K562 (cell line): ENCODE data around the gene LDB2. TPM values are rescaled to one million over a fixed set of nuclear protein-coding genes. Genes with fewer than 3 reads are reported as not detected.

Experiments
- ATAC-seq: fragments of 200-7000 bp; cut with Tn5 transposase; 3 replicates; pipeline ENCODE4 v1.9.1; 2020; ENCODE audit warnings: moderate library complexity
- BruUV-seq: library from RNA; stranded (reverse); fragments of 400-500 nt; replicated peaks from 2 replicates; lab custom pipeline; 2021; lab: Mats Ljungman, UMichigan
- CTCF ChIA-PET: fragments of 300-600 bp; formaldehyde crosslinking; extraction: SDS; loops from one replicate; lab custom pipeline; 2021; ENCODE audit warnings: low intra/inter-chr PET ratio; lab: Yijun Ruan, JAX
- POLR2A ChIA-PET: fragments of 300-600, 350-650 bp; sonication (Branson Sonifier 250); formaldehyde crosslinking; extraction: SDS; loops from one replicate; lab custom pipeline; 2021; ENCODE audit warnings: antibody characterized with exemption, inconsistent platforms; lab: Yijun Ruan, JAX
- DNase-seq, 4 experiments: peaks; one replicate each; pipeline versions ENCODE4 v3.0.0 to v3.0.0-alpha.2; 2011 to 2018; ENCODE audit warnings: low spot score in 3 of 4, mixed read lengths in 3 of 4; ENCODE audit errors: extremely low read depth in 1 of 4
- FAIRE-seq: peaks from 2 replicates; lab custom pipeline; 2011; peaks lifted over from hg19 to GRCh38; lab: Jason Lieb, UNC
- H2AFZ ChIP-seq: 2 replicates; pipeline ENCODE4 v1.6.0; 2011; ENCODE audit warnings: low read depth, low read length, control low read depth, inconsistent platforms
- H3K27ac ChIP-seq: fragments of 200-600 bp; 3 replicates; pipeline ENCODE4 v1.8.0; 2011; ENCODE audit warnings: low read depth, mild to moderate bottlenecking, control low read depth, inconsistent platforms, low read length, moderate library complexity, mixed read lengths; ENCODE audit errors: extremely low read depth
- H3K27me3 ChIP-seq, 2 experiments: fragments of 300-600 bp in 1 of 2; 2 replicates in 1 of 2; 3 replicates in 1 of 2; pipeline versions ENCODE4 v1.6.0 to v1.8.0; 2011; ENCODE audit warnings: inconsistent platforms in 2 of 2, low read length in 2 of 2, mild to moderate bottlenecking in 1 of 2, mixed read lengths in 1 of 2, moderate library complexity in 1 of 2; ENCODE audit not compliant: control insufficient read depth in 2 of 2, insufficient read depth in 2 of 2
- H3K36me3 ChIP-seq: fragments of 300-600 bp; 3 replicates; pipeline ENCODE4 v1.8.0; 2011; ENCODE audit warnings: mild to moderate bottlenecking, low read length, inconsistent platforms; ENCODE audit not compliant: control insufficient read depth, insufficient read depth
- H3K4me1 ChIP-seq, 2 experiments: fragments of 200-600 bp in 1 of 2; replicated peaks in 1 of 2; 2 replicates in 1 of 2; 3 replicates in 1 of 2; pipeline versions ENCODE4 v1.5.1 to v1.8.0; 2011; ENCODE audit warnings: inconsistent platforms in 2 of 2, low read length in 2 of 2, mild to moderate bottlenecking in 1 of 2, mixed read lengths in 1 of 2, moderate library complexity in 1 of 2; ENCODE audit not compliant: control insufficient read depth in 2 of 2, insufficient read depth in 2 of 2
- H3K4me2 ChIP-seq: 2 replicates; pipeline ENCODE4 v1.6.1; 2011; ENCODE audit warnings: low read length, control low read depth, inconsistent platforms, mixed read lengths; ENCODE audit not compliant: insufficient read depth
- H3K4me3 ChIP-seq: fragments of 200-600 bp; sonication (generic), shearing (Covaris generic); 2 replicates; pipeline ENCODE4 v1.5.1; 2016; ENCODE audit warnings: control low read depth, inconsistent platforms
- H3K79me2 ChIP-seq: fragments of 200-600 bp; 3 replicates; pipeline ENCODE4 v1.8.0; 2011; ENCODE audit warnings: low read length, inconsistent platforms; ENCODE audit not compliant: control insufficient read depth, insufficient read depth
- H3K9ac ChIP-seq, 2 experiments: 2 replicates each; pipeline versions ENCODE4 v1.6.0 to v1.6.1; 2011; ENCODE audit warnings: low read depth in 2 of 2, low read length in 2 of 2, control low read depth in 1 of 2, inconsistent platforms in 1 of 2, mild to moderate bottlenecking in 1 of 2, mixed read lengths in 1 of 2; ENCODE audit not compliant: insufficient read depth in 1 of 2
- H3K9me1 ChIP-seq: one replicate; pipeline ENCODE4 v1.6.0; 2011; ENCODE audit warnings: inconsistent platforms, mild to moderate bottlenecking, low read length, moderate library complexity; ENCODE audit not compliant: control insufficient read depth, insufficient read depth
- H3K9me3 ChIP-seq: replicated peaks from 2 replicates; pipeline ENCODE4 v1.5.1; 2011; ENCODE audit warnings: low read depth, low read length, inconsistent platforms; ENCODE audit not compliant: control insufficient read depth, insufficient read depth
- H4K20me1 ChIP-seq: replicated peaks from 2 replicates; pipeline ENCODE4 v1.6.1; 2011; ENCODE audit warnings: low read length, inconsistent platforms, mixed read lengths; ENCODE audit not compliant: control insufficient read depth, insufficient read depth
- ARHGAP35 ChIP-seq: fragments of 450-650 bp; IDR thresholded peaks from 2 replicates; pipeline ENCODE4 v1.6.1; 2018; ENCODE audit not compliant: partially characterized antibody
- ERF ChIP-seq: fragments of 450-650 bp; formaldehyde crosslinking; IDR thresholded peaks from 2 replicates; pipeline ENCODE4 v1.4.0; 2020; ENCODE audit warnings: mild to moderate bottlenecking, mixed read lengths
- NFIC ChIP-seq: fragments of 450-650 bp; IDR thresholded peaks from 2 replicates; pipeline ENCODE4 v1.6.1; 2017; ENCODE audit warnings: mild to moderate bottlenecking, inconsistent platforms
- ZBTB8A ChIP-seq: fragments of 450-650 bp; IDR thresholded peaks from 2 replicates; pipeline ENCODE4 v1.6.1; 2018; ENCODE audit warnings: mild to moderate bottlenecking, moderate library complexity; ENCODE audit not compliant: partially characterized antibody
- ZNF165 ChIP-seq: fragments of 250-450 bp; sonication (Bioruptor Pico); IDR thresholded peaks from 2 replicates; pipeline ENCODE4 v1.4.0; 2020; ENCODE audit warnings: borderline replicate concordance
- WGBS: fragments of 100-300 bp; shearing (Covaris generic); methylation state at CpG from one replicate; pipeline ENCODE4 v1.1.6; 2016; ENCODE audit warnings: low coverage, mixed read lengths; ENCODE audit not compliant: insufficient coverage; ENCODE audit errors: missing lambda C conversion rate; 5-methylcytosine and 5-hydroxymethylcytosine counted together
- in situ Hi-C: fragments of 300-500 bp; cut with MboI; formaldehyde crosslinking; loops from 4 replicates; pipeline ENCODE4 v1.15.0; 2018; ENCODE audit warnings: inconsistent platforms, mixed read lengths
- intact Hi-C: fragments of 100-400 bp; cut with micrococcal nuclease; formaldehyde crosslinking; loops from 2 replicates; pipeline ENCODE4 v1.14.2; 2022
- polyA plus RNA-seq, 8 experiments: library from polyadenylated mRNA; depleted of rRNA in 4 of 8; stranded (reverse) in 5 of 8; unstranded in 3 of 8; fragments of >200 nt; fragmentation: Nextera tagmentation in 2 of 8; fragmentation: Illumina TruSeq in 1 of 8; extraction: Ambion mirVana in 2 of 8; extraction: Trizol in 1 of 8; gene quantifications; 2 replicates each; pipeline versions ENCODE4 v1.2.1 to v1.2.3, GENCODE V29; 2011 to 2014; ENCODE audit warnings: inconsistent platforms in 1 of 8, missing spikeins in 1 of 8
- total RNA-seq, 7 experiments: library from RNA; depleted of rRNA in 6 of 7; stranded (reverse); fragments of >200 nt in 6 of 7; fragmentation: Illumina TruSeq in 2 of 7; extraction: Trizol in 2 of 7; gene quantifications; 2 replicates each; pipeline versions ENCODE4 v1.2.1 to v1.2.3, GENCODE V29; 2011 to 2021; ENCODE audit warnings: low replicate concordance in 1 of 7
- TF ChIP-seq, protein P1 (sequence below): sonication (generic); formaldehyde crosslinking; IDR thresholded peaks from 2 replicates; pipeline ENCODE4 v1.8.0; 2022; ENCODE audit warnings: mild to moderate bottlenecking, missing genetic modification reagents

LDB2 gene
- total and polyA plus RNA-seq, 9 of the 15 experiments (the other 6 are each of a cell fraction or from before 2014, with no cell fraction given): 0.10 to 0.20 TPM; not detected in 7

DNA sequence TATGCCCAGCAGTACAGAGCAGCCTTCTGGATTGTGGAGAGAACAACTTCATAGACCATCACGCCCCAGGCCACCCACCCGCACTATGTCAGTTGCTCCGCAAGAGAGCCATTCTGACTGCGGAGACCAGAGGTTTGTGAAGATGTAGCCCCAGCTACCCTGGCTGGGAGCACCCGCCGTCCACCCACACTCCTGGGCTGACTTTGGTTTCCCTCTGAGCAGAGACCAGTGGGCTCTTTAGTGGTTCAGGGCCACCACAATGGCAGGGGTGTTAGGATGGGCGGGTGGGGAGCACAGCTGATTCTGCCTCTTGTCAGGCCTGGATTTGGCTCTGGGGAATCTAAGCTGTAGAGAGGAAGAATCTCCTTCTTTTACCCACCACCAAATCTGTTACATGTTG is 313.4 kb downstream of the LDB2 start:
- intact Hi-C loops: loop anchor here (10.0 kb wide), 1 partner anchor 560 kb away; no protein-coding TSS in a partner anchor

DNA sequence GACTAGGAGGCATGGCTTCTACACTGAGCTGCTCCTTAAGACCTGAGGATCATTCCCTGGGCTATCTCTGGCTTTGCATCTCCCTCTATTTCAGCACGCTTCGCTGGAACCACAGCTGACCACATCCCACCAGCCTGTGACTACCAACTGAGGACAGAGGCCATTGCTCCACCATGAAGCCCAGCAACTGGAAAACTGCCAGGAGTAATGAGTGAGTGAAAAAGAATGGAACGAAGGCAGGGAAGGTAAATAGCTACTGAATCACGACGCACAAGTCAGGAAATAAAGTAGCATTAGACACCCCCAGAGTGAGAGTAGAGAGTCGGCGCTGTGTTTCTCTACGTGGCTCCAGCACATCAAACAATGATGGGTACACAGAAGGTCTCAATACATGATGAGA is 314.7 kb downstream of the LDB2 start:
- no peak overlapping the region for H3K4me3 ChIP-seq
- ATAC-seq (no peak), FAIRE-seq (no peak), DNase-seq (no peak)
- no peaks in the 10 kb centered on the region for H3K9me3 ChIP-seq
- H3K36me3 ChIP-seq: no peaks in the 10 kb centered on the region
- no peaks in the 10 kb centered on the region; a peak in 1 of 5 replicates for H3K27me3 ChIP-seq
- H2AFZ ChIP-seq: no peak overlapping the region
- H3K4me1 ChIP-seq: no peaks in the 10 kb centered on the region
- POLR2A ChIA-PET: no interaction called here
- H3K79me2 ChIP-seq: no peaks in the 10 kb centered on the region
- BruUV-seq: no TSS peak
- in situ Hi-C loops: no loop called here
- H3K9me1 ChIP-seq: no peaks in the 10 kb centered on the region
- H4K20me1 ChIP-seq: no peaks in the 10 kb centered on the region
- CTCF ChIA-PET: no interaction called here
- intact Hi-C loops: loop anchor here (10.0 kb wide), 1 partner anchor 559 kb away; no protein-coding TSS in a partner anchor
- 0% methylated on average over 8 of the region's 8 CpGs for WGBS
- H3K4me2 ChIP-seq: no peak overlapping the region
- TF ChIP-seq ERF (CRISPR knock-in tag): no peak
- peak; percentile 43 for TF ChIP-seq NFIC
- TF ChIP-seq, protein P1, sequence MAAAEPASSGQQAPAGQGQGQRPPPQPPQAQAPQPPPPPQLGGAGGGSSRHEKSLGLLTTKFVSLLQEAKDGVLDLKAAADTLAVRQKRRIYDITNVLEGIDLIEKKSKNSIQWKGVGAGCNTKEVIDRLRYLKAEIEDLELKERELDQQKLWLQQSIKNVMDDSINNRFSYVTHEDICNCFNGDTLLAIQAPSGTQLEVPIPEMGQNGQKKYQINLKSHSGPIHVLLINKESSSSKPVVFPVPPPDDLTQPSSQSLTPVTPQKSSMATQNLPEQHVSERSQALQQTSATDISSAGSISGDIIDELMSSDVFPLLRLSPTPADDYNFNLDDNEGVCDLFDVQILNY: no peak
- no peak overlapping the region for H3K27ac ChIP-seq
- H3K9ac ChIP-seq: no peak overlapping the region

More for the DNA sequence above, 313.4 kb downstream of the LDB2 start:
- no peaks in the 10 kb centered on the region for H3K79me2 ChIP-seq
- FAIRE-seq (no peak), ATAC-seq (no peak), DNase-seq (no peak)
- H3K4me1 ChIP-seq: no peaks in the 10 kb centered on the region
- no peaks in the 10 kb centered on the region for H3K36me3 ChIP-seq
- H3K27me3 ChIP-seq: no peaks in the 10 kb centered on the region; a peak in 1 of 5 replicates
- H4K20me1 ChIP-seq: no peaks in the 10 kb centered on the region
- WGBS: 0% methylated on average over 6 of the region's 7 CpGs
- in situ Hi-C loops: no loop called here
- no TSS peak for BruUV-seq
- no peak for TF ChIP-seq ARHGAP35
- no peak for TF ChIP-seq ZNF165 (CRISPR knock-in tag)
- no peak for TF ChIP-seq ZBTB8A
- H3K27ac ChIP-seq: no peak overlapping the region
- ChIA-PET POLR2A (no interaction called here), CTCF (interaction anchor here (0.5 kb wide), 1 partner anchor 738 kb away, joined by 3 read pairs; no protein-coding TSS in a partner anchor)
- no peak overlapping the region for H2AFZ ChIP-seq
- H3K9me1 ChIP-seq: no peaks in the 10 kb centered on the region
- H3K4me3 ChIP-seq: no peak overlapping the region
- H3K4me2 ChIP-seq: no peak overlapping the region
- H3K9me3 ChIP-seq: no peaks in the 10 kb centered on the region
- H3K9ac ChIP-seq: no peak overlapping the region
